ENCODE data around the gene MAST3.

The MAST3 gene

DNA sequence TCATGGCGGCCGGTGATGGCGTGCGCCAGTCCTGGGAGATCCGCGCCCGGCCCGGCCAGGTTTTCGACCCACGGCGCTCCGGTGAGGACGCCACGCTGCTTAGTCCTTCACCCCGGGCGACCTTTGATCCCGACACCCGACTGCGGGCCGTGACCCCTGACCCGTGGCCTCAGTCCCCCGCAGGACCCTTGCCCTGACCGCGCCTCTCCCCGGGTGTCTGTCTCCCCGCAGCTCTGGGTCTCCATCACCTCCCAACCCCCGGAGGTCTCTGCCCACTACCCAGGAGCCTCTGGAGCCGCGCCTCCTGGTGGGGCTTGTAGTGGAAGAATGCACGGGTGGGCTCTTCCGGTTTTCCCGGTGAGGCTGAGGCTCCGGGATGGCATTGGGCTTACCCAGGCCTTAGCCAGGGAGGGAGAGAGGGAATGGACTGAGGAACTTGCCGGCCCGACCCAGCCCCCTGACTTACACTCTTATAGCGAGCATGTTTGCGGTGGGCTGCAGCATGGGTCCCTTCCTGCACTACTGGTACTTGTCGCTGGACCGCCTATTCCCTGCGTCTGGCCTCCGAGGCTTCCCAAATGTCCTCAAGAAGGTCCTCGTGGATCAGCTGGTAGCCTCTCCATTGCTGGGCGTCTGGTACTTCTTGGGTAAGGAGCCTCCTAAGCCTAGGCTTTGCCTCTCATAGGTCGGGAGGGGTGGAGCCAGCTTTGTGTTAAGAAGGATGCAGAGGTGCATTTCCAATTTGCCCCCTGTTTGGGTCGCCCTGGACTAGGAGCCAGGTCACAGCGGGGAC is 96.0 kb downstream of the MAST3 start:
- DNase-seq = no peak

DNA sequence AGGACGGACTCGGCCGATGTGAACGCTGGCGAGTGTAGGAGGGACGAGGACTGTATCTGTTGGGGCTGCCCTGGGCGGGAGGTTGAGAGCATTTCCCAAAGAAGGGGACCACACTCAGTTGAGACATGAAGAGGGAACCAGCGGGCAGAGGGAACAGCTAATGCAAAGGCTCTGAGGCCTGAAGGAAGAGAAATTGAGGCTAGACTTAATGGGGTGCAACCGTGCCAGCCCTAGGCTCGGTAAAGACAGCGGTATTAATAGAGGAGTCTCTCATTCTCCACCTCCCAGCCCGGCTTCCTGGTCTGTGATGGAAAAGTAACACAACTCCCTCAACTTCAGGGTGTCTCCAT is 96.6 kb downstream of the MAST3 start:
- DNase-seq = no peak

GRCh38 chr19:18194554-18195238 is 97.1 kb downstream of the MAST3 start:
- DNase-seq = peak; percentile 18

DNA sequence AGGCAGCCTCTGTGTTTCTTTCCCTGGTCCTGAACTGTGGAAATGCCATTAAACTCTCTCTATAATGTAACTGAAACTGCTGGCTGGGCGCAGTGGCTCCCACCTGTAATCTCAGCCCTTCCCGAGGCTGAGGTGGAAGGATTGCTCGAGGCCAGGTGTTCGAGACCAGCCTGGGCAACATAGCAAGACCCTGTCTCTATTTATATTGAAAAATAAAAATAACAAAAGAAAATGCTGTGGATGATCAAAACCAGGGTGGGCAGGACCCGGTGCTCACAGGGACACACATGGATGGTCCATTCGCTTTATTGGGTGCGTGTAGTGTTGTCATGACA is 98.9 kb downstream of the MAST3 start:
- DNase-seq = no peak

GRCh38 chr19:18197306-18197705 is 99.7 kb downstream of the MAST3 start:
- no peak for DNase-seq

DNA sequence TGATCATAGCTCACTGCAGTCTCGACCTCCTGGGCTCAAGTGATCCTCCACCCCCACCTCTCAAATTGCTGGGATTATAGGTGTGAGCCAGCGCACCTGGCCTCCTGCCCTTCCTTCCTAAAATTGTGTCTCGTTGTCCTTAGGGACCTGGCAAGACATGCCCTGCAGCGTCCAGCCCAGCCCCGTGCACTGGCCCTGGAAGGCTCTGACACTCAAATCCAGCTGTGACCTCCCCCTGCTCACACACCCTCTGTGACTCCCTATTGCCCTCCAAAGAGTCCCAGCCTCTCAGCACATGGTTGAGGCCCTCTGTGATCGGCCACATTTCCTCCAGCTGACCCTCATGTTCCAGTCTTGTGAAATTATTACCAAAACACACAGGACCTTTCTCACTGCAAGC is 100.4 kb downstream of the MAST3 start:
- no peak for DNase-seq

DNA sequence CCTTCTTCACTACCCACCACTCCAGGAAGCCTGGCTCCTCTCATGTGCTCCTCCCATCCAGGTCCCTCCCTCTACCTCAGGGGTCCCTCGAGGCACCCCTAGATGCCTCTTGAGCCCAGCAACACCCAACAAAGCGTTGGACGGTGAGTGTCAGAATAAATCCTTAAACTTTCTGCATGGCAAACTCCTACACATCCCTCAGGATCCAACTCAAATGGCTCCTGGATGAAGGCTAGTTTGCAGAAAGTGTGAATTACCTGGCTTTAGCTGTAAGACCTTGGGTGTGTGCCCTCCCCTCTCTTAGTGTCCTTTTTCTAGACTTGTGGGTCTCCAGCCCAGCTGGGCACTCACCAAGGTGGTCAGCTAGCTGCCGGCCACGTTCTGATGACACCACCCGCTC is 100.8 kb downstream of the MAST3 start:
- DNase-seq = no peak

Measured in activated CD4-positive, alpha-beta T cell treated with anti-CD3 and anti-CD28 coated beads, Interleukin-2, amount 50 U/mL, for 1 hour (primary cell).